Adrenal gland (tissue), 12 donors: ENCODE data around the gene UBXN1. TPM values are rescaled to one million over a fixed set of nuclear protein-coding genes. Genes with fewer than 3 reads are reported as not detected.
A peak's percentile ranks its signal among the peaks of the same experiment; 100 is the strongest.

ENCODE experiments used
- DNase-seq, 7 donors: peaks; one replicate each; pipeline ENCODE4 v3.0.0-alpha.2; 2019 to 2020
- H3K27ac ChIP-seq, 5 donors: fragments of 200-600 bp; sonication (generic) in 4 of 5; 1 replicate in 3 of 5; 2 replicates in 2 of 5; pipeline versions ENCODE4 v1.5.1 to v1.8.0; 2016 to 2020; ENCODE audit warnings: mild to moderate bottlenecking in 1 of 5
- H3K27me3 ChIP-seq: fragments of 200-600 bp; 2 replicates; pipeline ENCODE4 v1.8.0; 2021
- H3K36me3 ChIP-seq, 2 donors: fragments of 200-600 bp; replicated peaks in 1 of 2; 1 replicate in 1 of 2; 2 replicates in 1 of 2; pipeline versions ENCODE4 v1.5.1 to v1.8.0; 2018 to 2022
- H3K4me1 ChIP-seq, 2 donors: fragments of 200-600 bp; replicated peaks in 1 of 2; 1 replicate in 1 of 2; 2 replicates in 1 of 2; pipeline versions ENCODE4 v1.5.1 to v1.8.0; 2018 to 2021
- H3K4me3 ChIP-seq, 4 donors: fragments of 200-600 bp; sonication (generic) in 3 of 4; one replicate each; pipeline ENCODE4 v1.5.1; 2016 to 2018
- H3K9me3 ChIP-seq, 3 donors: fragments of 200-600 bp; sonication (generic) in 1 of 3; replicated peaks in 1 of 3; 1 replicate in 2 of 3; 2 replicates in 1 of 3; pipeline versions ENCODE4 v1.5.1 to v1.8.0; 2016 to 2021
- POLR2A ChIP-seq, 2 donors: fragments of 450-650 bp; IDR thresholded peaks; one replicate each; pipeline ENCODE4 v1.6.1; 2017; ENCODE audit warnings: antibody characterized with exemption in 2 of 2, mild to moderate bottlenecking in 2 of 2, moderate library complexity in 1 of 2
- WGBS, 4 donors: extraction: QIAGEN DNeasy Blood & Tissue Kit in 2 of 4; methylation state at CpG; one replicate each; pipeline versions ENCODE4 v1.1.5 to v1.1.7; 2013 to 2017; 5-methylcytosine and 5-hydroxymethylcytosine counted together
- intact Hi-C, 2 donors: fragments of 100-400 bp; cut with DNase I; formaldehyde crosslinking; loops; one replicate each; pipeline versions ENCODE4 v1.14.1 to v1.15.0; 2022 to 2023
- polyA plus RNA-seq, 3 donors: library from polyadenylated mRNA; stranded (reverse); fragments of 200-250 nt in 2 of 3; fragments of 350-450 nt in 1 of 3; fragmentation: Illumina TruSeq in 1 of 3; extraction: RNeasy Lipid Tissue Mini Kit (QIAGEN cat#74804) in 1 of 3; gene quantifications; one replicate each; pipeline ENCODE4 v1.2.3, GENCODE V29; 2013 to 2014
- total RNA-seq, 9 donors: library from RNA; depleted of rRNA in 4 of 9; stranded (reverse); fragments of >200 nt in 4 of 9; fragments of 120-200 nt in 1 of 9; fragmentation: NEBNext Ultra II Directional in 1 of 9; extraction: Animal tissue kit (Norgen Biotek cat#: 25700) in 1 of 9; gene quantifications; one replicate each; pipeline versions ENCODE4 v1.1.0 to v1.2.4, GENCODE V29; 2013 to 2023
- TF ChIP-seq, protein P1 (sequence below), 6 experiments: fragments of 450-650 bp in 4 of 6; fragments of 200-600 bp in 2 of 6; sonication (generic) in 1 of 6; IDR thresholded peaks; 1 replicate in 5 of 6; 2 replicates in 1 of 6; pipeline versions ENCODE4 v1.5.1 to v1.8.0; 2016 to 2021; ENCODE audit warnings: antibody characterized with exemption in 6 of 6, mild to moderate bottlenecking in 2 of 6, moderate library complexity in 1 of 6
- donor health status: healthy with polysubstance abuse.
- donor health status: Bipolar disorder and iron deficiency.
- donor health status: DM: yes; HTN: yes; CAD: no.
- donor health status: DM: no; HTN: no; CAD: no.
- donor health status: DM: no; HTN: no; CAD: no.
- donor health status: DM: yes; HTN: yes; CAD: no.

Gene UBXN1
- total and polyA plus RNA-seq, 12 donors: 81.3 to 308 (median 153) TPM

DNA sequence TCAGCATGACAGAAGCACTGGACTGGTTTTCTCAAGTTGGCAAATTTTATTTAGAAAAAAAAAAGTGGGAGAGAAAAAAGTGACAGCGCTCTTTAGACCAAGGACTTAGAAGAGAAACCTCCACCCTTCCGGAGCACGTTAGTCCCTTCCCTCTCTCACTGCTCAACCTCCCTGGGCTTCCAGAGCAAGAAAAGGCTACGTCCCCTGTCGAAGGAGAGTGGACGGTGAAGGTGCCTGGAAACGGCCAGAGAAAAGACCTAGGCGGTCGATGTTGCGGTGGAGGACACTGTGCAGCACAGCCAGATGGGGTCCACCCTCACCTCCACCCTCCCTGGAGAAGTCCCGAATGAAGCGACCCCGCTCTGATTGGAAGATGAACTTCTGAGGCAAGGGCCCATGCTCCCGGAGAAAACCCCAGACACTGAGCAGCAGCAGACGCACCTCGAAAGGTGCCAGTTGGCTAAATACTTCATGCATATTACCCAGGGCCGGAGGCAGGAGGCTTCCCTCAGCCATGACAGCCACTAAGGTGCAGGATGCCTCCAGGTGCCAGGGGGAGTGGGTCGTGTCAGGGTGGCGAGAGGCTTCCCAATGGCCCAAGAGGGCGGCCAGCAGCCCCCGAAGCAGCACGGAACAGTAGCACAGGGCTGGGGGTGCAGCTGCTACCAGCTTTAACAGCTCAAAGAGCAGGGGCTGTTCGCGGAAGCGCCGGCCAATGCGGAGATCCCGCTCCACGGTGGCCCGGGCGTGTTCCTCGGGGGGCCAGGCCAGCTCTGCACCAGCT is 31.9 kb downstream of the UBXN1 start:
- peaks cover 14 to 30% of the 10 kb centered on the region in 2 donors for H3K4me1 ChIP-seq
- no peak for TF ChIP-seq POLR2A (IDR thresholded peaks at IDR 0.05)
- TF ChIP-seq, protein P1, sequence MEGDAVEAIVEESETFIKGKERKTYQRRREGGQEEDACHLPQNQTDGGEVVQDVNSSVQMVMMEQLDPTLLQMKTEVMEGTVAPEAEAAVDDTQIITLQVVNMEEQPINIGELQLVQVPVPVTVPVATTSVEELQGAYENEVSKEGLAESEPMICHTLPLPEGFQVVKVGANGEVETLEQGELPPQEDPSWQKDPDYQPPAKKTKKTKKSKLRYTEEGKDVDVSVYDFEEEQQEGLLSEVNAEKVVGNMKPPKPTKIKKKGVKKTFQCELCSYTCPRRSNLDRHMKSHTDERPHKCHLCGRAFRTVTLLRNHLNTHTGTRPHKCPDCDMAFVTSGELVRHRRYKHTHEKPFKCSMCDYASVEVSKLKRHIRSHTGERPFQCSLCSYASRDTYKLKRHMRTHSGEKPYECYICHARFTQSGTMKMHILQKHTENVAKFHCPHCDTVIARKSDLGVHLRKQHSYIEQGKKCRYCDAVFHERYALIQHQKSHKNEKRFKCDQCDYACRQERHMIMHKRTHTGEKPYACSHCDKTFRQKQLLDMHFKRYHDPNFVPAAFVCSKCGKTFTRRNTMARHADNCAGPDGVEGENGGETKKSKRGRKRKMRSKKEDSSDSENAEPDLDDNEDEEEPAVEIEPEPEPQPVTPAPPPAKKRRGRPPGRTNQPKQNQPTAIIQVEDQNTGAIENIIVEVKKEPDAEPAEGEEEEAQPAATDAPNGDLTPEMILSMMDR (IDR thresholded peaks at IDR 0.05): no peak
- H3K27me3 ChIP-seq: no peaks in the 10 kb centered on the region
- H3K9me3 ChIP-seq: no peaks in the 10 kb centered on the region
- peak overlapping the region in 2 of 5 donors; percentile 57 to 95 for H3K27ac ChIP-seq
- peak in 1 of 7 donors; percentile 26 for DNase-seq
- peaks cover 0 to 34% of the 10 kb centered on the region in 2 donors for H3K36me3 ChIP-seq
- WGBS, 4 donors: 39 to 60% (median 46%) methylated on average over 20 to 32 of the region's 32 CpGs
- intact Hi-C loops: no loop called here
- no peak overlapping the region for H3K4me3 ChIP-seq

DNA sequence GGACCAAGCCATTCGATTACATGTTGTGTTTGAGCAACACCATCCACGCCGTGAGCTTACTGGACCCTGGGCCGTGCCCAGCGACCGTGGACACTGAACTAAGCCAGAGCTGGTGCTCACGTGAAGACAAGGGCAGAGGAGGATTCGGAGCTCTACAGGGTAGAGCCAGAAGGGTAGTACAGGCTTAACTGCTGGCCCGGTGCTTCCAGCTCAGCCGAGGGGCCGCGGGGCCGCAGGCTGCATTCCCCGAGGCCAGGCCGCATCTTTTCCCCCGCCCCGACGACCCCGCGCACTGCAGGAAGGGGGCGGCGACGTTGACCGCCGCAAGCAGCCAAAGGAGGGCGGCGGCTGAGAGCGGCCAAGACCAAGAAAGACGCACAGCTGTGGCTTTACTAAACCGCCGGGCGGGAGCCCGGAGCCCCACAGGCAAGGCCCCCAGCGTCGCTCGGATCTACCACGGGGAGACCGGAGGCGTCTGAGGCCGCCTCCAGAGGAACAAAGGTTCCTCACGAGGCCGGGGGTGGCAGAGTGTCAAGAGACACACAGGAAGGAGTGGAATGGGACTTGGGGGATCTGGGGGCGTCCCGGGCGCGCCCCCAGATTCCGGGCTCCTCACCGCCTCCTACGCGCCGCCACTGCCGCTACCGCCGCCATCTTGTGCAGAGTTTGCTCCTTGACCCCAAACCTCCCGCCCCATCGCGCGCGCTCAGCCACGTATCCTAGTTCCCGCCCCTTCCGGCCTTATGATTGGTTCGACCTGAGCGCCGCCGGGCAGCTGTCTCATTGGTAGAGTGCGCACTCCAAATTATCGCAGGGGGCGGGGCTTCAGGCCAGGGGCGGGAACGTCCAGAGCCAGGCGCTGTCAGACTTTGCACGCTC is 32.7 kb downstream of the UBXN1 start, which contains the start of gene GANAB:
Gene GANAB, minus strand, starts transcription at position 668 of the 879 bp plus-strand sequence. Its CDS starts 14 bp downstream, at position 654.
- Histone ChIP-seq H3K4me3 (peak within 1 kb of the TSS; percentile 75 to 98 (median 85)), H3K27me3 (no peaks in the 10 kb centered on the region), H3K4me1 (peaks cover 11 to 23% of the 10 kb centered on the region in 2 donors), H3K27ac (peak within 1 kb of the TSS; percentile 82 to 95 (median 90)), H3K36me3 (peaks cover 0 to 34% of the 10 kb centered on the region in 2 donors), H3K9me3 (no peaks in the 10 kb centered on the region)
- intact Hi-C loops: no loop called here
- TF ChIP-seq POLR2A (IDR thresholded peaks at IDR 0.05): peak; percentile 77 to 88
- TF ChIP-seq, protein P1 (IDR thresholded peaks at IDR 0.05): peak in 1 of 6 experiments; percentile 3
- WGBS, 4 donors: 0% methylated on average over 28 to 73 of the region's 73 CpGs
- DNase-seq: peak; percentile 99 to 100 (median 100)

DNA sequence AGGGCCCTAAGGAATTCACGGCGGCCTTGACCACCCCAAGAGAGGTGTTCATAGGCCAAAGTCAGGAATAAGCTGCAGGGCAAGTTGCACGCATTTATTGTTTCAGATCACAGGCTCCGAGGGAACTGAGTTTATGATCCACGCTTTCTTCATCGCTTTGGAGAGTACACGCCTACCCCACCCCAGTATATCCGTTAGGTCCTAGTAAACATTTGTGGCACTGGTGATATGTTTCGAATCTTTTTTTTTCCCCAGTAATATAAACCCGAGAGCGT is 33.3 kb downstream of the UBXN1 start:
- Histone ChIP-seq H3K27me3 (no peaks in the 10 kb centered on the region), H3K4me1 (peaks cover 11 to 23% of the 10 kb centered on the region in 2 donors), H3K4me3 (peak overlapping the region in 3 of 4 donors; percentile 75 to 91 (median 79)), H3K36me3 (peaks cover 0 to 34% of the 10 kb centered on the region in 2 donors), H3K27ac (peak overlapping the region in 4 of 5 donors; percentile 90 to 95 (median 92)), H3K9me3 (no peaks in the 10 kb centered on the region)
- intact Hi-C loops: no loop called here
- TF ChIP-seq, protein P1 (IDR thresholded peaks at IDR 0.05): no peak
- no peak for TF ChIP-seq POLR2A (IDR thresholded peaks at IDR 0.05)
- DNase-seq: no peak
- WGBS, 4 donors: 10 to 17% (median 13%) methylated on average over 11 of the region's 11 CpGs

DNA sequence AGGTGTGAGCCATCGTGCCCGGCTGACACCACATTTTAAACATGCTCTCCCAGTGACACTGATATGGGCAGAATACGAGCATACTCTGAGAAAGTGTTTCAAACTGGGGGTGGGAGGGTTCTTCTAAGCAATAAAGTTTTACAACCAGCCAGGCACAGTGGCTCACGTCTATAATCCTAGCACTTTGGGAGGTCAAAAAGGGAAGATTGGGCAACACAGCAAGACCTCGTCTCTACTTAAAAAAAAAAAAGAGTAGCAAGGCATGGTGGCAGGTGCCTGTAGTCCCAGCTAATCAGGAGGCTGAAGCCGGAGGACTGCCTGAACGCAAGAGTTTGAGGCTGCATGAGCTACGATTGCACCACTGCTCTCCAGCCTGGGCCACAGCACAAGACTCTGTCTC is 34.7 kb downstream of the UBXN1 start:
- Histone ChIP-seq H3K4me3 (no peak overlapping the region), H3K36me3 (peaks cover 0 to 35% of the 10 kb centered on the region in 2 donors), H3K27ac (no peak overlapping the region), H3K9me3 (no peaks in the 10 kb centered on the region), H3K27me3 (no peaks in the 10 kb centered on the region), H3K4me1 (peaks cover 11 to 23% of the 10 kb centered on the region in 2 donors)
- intact Hi-C loops: no loop called here
- 79 to 85% (median 81%) methylated on average over 8 of the region's 8 CpGs for WGBS, 4 donors
- no peak for DNase-seq
- TF ChIP-seq, protein P1 (IDR thresholded peaks at IDR 0.05): no peak
- no peak for TF ChIP-seq POLR2A (IDR thresholded peaks at IDR 0.05)
